Astrocyte of the cerebellum (primary cell): Measurements from ENCODE around the gene GPRIN1.
"Not testable (repeated sequence)": the region's sequence is repeated elsewhere in the genome, so short reads cannot be mapped to it uniquely, and the experiment has no call there.

Experiments used
- DNase-seq: peaks from one replicate; pipeline ENCODE4 v3.0.0-alpha.2; 2011; ENCODE audit warnings: low read depth
- H3K4me3 ChIP-seq: 2 replicates; pipeline ENCODE4 v1.5.1; 2011; ENCODE audit warnings: mild to moderate bottlenecking, low read depth, low read length, moderate library complexity
- in situ Hi-C: cut with HindIII; loops from 2 replicates; pipeline ENCODE4 v1.10.0; 2017; ENCODE audit warnings: low sequenced_read_pairs
- TF ChIP-seq, protein P1 (sequence below): IDR thresholded peaks from 2 replicates; pipeline ENCODE4 v1.5.1; 2012; ENCODE audit warnings: low read length, low read depth, moderate library complexity, mild to moderate bottlenecking; ENCODE audit errors: missing control alignments

Gene GPRIN1

DNA sequence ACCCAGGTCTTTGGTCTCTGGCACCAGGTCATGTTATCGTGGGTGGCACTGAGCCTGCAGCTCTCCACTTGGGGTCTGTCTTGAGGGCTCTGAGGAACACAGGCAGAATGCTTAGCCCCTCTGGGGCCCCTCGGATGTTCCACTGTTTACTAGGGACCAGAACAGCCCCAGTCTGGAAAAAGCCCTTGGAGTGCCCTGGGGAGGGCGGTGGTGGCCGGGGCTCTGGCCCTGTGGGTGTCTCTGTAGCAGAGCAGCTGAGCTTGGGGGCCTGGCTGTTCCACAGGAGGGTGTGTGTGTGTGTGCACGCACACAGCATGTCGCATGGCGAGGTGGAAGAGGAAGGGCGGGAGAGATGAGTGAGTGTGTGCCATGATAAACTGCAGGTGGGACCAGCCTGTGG, 15.4 kb downstream of the GPRIN1 start:
- TF ChIP-seq, protein P1, sequence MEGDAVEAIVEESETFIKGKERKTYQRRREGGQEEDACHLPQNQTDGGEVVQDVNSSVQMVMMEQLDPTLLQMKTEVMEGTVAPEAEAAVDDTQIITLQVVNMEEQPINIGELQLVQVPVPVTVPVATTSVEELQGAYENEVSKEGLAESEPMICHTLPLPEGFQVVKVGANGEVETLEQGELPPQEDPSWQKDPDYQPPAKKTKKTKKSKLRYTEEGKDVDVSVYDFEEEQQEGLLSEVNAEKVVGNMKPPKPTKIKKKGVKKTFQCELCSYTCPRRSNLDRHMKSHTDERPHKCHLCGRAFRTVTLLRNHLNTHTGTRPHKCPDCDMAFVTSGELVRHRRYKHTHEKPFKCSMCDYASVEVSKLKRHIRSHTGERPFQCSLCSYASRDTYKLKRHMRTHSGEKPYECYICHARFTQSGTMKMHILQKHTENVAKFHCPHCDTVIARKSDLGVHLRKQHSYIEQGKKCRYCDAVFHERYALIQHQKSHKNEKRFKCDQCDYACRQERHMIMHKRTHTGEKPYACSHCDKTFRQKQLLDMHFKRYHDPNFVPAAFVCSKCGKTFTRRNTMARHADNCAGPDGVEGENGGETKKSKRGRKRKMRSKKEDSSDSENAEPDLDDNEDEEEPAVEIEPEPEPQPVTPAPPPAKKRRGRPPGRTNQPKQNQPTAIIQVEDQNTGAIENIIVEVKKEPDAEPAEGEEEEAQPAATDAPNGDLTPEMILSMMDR, result no peak
- in situ Hi-C loops, result no loop called here
- DNase-seq, result no peak
- no peak overlapping the region for H3K4me3 ChIP-seq

GRCh38 chr5:176593273-176593869, 16.6 kb downstream of the GPRIN1 start:
- DNase-seq, result no peak
- TF ChIP-seq, protein P1, result peak; percentile 10
- in situ Hi-C loops, result no loop called here
- no peak overlapping the region for H3K4me3 ChIP-seq

DNA sequence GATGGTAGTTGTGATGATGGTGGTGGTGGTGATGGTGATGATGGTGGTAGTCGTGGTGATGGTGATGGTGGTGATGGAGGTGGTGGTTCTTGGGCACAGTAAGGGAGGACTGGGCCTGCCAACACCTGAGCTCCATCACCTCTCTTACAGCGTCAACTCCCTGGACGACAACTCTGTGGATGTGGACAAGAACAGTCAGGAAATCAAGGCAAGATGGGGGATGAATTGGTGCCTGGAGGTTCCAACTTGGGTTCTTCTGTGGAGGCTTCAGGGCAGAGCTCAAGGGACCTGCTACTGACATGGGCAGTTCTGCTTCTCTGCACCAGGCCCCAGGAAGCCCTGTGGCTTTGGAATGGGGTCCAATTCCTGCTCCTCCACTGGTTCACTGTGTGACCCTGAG, 17.4 kb downstream of the GPRIN1 start:
- no peak overlapping the region for H3K4me3 ChIP-seq
- TF ChIP-seq, protein P1, result no peak
- in situ Hi-C loops, result no loop called here
- no peak for DNase-seq

DNA sequence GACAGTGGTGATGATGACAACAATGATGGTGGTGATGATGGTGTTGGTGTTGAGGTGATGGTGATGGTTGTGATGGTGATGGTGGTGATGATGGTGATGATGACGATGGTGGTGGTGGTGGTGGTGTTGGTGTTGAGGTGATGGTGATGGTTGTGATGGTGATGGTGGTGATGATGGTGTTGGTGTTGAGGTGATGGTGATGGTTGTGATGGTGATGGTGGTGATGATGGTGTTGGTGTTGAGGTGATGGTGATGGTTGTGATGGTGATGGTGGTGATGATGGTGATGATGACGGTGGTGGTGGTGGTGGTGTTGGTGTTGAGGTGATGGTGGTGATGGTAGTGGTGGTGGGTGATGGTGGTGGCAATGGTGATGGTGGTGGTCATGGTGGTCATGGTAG, 18.3 kb downstream of the GPRIN1 start:
- H3K4me3 ChIP-seq, in situ Hi-C loops, DNase-seq: not testable (repeated sequence)

GRCh38 chr5:176590035-176590717, 19.8 kb downstream of the GPRIN1 start:
- TF ChIP-seq, protein P1, result no peak
- no peak for DNase-seq
- in situ Hi-C loops, result no loop called here

DNA sequence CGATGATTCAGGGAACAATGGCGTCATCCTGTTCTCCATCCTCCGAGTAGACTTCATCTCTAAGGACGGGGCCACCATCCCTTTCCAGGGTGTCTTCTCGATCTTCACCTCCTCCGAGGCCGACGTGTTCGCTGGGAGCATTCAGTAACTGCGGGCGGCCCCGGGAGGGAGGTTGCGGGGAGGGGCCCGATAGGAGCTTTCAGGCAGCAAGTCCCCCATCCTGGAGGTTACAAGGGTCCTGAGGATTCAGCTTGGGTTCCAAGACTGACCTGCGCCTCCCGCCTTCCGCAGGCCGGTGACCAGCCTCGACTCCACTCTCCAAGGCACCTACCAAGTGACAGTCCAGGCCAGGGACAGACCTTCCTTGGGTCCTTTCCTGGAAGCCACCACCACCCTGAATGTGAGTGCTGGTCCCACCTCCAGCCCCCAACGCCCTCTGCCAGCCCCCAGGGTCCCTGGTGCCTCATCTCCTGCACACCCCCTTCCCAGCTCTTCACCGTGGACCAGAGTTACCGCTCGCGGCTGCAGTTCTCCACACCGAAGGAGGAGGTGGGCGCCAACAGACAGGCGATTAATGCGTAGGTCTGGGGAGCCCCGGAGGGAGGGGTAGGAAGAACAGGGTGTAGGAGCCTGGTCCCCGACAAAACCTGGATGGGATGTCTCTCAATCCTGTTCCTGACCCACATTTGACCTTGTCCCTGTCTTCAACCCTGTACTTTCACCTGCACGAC, 20.8 kb downstream of the GPRIN1 start:
- TF ChIP-seq, protein P1, result no peak
- no peak for DNase-seq
- in situ Hi-C loops, result no loop called here
- H3K4me3 ChIP-seq, result no peak overlapping the region

More at GRCh38 chr5:176590035-176590717, 19.8 kb downstream of the GPRIN1 start:
- H3K4me3 ChIP-seq, result no peak overlapping the region

- no peak for DNase-seq
- in situ Hi-C loops, result no loop called here
- H3K4me3 ChIP-seq, result no peak overlapping the region
- TF ChIP-seq, protein P1, result no peak
Observed at GRCh38 chr5:176588297-176588696, 21.7 kb downstream of the GPRIN1 start.
